Bronchial epithelial cell (primary cell): ENCODE measurements around the gene YARS1. TPM values are rescaled to one million over a fixed set of nuclear protein-coding genes. Genes with fewer than 3 reads are reported as not detected.

Experiments used
- DNase-seq: peaks from one replicate; pipeline ENCODE4 v3.0.0-alpha.2; 2010; ENCODE audit warnings: low read depth
- FAIRE-seq: peaks from 2 replicates; lab custom pipeline; 2011; peaks lifted over from hg19 to GRCh38; lab: Jason Lieb, UNC
- H3K27me3 ChIP-seq: 2 replicates; pipeline ENCODE4 v1.5.1; 2011; ENCODE audit warnings: low read length; ENCODE audit not compliant: control insufficient read depth, insufficient read depth
- H3K36me3 ChIP-seq: 2 replicates; pipeline ENCODE4 v1.5.1; 2011; ENCODE audit warnings: low read length; ENCODE audit not compliant: control insufficient read depth, insufficient read depth
- H3K4me3 ChIP-seq: 2 replicates; pipeline ENCODE4 v1.5.1; 2011; ENCODE audit warnings: mild to moderate bottlenecking, low read depth, low read length, control low read depth
- CTCF ChIP-seq: IDR thresholded peaks from 2 replicates; pipeline ENCODE4 v1.5.1; 2011; ENCODE audit warnings: mild to moderate bottlenecking, moderate library complexity, low read length, control low read depth, inconsistent platforms; ENCODE audit not compliant: insufficient read depth, severe bottlenecking
- total RNA-seq: library from RNA; depleted of rRNA; stranded (reverse); fragments of >200 nt; gene quantifications from 2 replicates; pipeline ENCODE4 v1.2.1, GENCODE V29; 2014

YARS1 gene
- total RNA-seq, 1 donor from 2014 or later: 195 TPM

DNA sequence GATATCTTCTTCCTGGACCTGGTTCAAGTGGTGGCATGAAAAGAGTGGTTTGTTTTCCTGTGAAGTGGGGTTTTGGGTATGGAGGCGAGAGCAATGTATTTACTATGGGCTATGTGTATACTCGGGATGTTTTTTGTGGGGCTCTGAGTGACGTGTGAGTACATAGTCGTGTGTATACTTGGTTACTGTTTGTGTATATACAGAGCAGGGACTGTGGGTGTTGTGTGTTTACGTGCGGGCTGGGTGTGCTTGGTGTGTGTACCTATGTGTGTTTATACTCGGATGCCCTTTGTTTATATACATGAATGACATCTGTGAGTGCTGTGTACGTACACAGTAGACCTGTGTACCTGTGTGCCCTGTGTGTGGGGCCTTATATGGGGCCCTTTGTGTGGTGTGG lies 50.0 kb downstream of the YARS1 start:
- peaks cover 34% of the 10 kb centered on the region for H3K36me3 ChIP-seq
- no peak overlapping the region for H3K4me3 ChIP-seq
- no peak for TF ChIP-seq CTCF
- FAIRE-seq (peak; percentile 13), DNase-seq (no peak)
- H3K27me3 ChIP-seq: no peaks in the 10 kb centered on the region

DNA sequence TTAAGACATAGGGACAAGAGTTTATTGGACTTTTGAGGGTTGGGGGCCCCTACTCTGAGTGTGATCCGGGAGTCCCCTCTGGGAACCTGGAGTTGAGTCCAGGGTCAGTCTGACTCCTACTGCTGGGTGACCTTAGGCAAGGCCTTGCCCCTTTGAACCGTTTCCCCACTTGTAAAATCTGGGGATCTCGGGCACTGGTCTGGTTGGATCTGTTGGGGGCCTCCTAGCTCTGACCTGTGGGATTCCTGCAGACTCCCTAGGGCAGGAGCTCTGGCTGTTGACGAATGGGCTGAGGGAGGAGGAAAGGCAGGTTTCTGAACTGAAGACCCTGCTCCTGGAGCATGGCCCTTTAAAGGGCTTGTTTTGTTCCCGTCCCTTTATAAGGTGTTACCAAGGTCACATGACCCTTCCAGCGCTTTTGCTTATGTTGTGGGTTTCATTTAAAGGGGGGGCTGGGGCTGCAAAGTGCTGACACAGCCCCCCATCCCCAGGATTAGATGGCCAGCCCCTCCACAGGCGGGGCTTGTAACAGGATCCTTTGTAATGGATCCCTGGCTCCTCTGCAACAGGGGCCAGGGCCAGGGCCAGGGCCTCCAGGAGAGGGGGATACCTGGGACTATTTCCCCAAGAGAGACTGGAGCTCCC lies 50.7 kb downstream of the YARS1 start:
- no peak for TF ChIP-seq CTCF
- no peak for FAIRE-seq
- H3K36me3 ChIP-seq: peaks cover 31% of the 10 kb centered on the region
- no peaks in the 10 kb centered on the region for H3K27me3 ChIP-seq
- DNase-seq: no peak
- no peak overlapping the region for H3K4me3 ChIP-seq

DNA sequence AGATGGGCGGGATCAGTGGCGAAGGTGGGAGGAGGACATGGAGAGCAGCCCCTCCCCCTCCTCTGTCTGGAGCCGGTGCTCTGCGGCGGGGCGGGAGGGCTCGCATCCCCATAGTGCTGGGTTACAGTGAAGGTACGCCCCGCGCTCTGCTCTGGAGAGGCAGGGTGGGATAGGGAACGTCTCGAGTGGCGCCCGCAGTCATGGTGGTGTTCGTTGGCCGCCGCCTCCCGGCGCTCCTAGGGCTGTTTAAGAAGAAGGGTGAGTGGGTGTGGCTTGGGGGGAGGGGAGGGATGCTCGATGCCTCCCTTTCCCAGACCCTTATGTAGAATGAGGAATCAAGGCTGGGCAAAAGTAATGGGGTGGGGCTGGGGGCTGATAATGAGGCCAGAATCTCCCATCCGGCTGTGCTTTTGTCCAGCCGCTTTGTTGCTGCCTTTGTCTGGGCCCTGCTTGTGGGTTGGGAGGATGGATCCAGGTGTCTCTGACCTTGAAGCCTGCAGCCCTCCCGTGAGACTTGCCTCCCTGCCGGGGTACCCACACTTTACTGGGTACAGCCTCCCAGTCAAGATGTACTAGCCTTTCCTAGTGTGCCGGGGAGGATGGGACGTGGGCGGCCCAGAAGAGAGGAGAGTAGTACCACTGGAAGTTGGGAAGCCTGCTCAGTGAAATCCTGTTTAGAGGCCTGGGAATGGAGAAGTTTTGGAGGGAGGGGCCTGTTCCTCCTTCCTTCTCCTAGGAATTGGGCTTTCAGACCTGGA lies 51.4 kb downstream of the YARS1 start:
- H3K36me3 ChIP-seq: peaks cover 30% of the 10 kb centered on the region
- no peak for FAIRE-seq
- TF ChIP-seq CTCF: no peak

GRCh38 chr1:32764826-32765569 lies 52.2 kb downstream of the YARS1 start:
- TF ChIP-seq CTCF: no peak
- Histone ChIP-seq H3K27me3 (no peaks in the 10 kb centered on the region), H3K4me3 (no peak overlapping the region), H3K36me3 (peaks cover 24% of the 10 kb centered on the region)
- DNase-seq (no peak), FAIRE-seq (no peak)

More for the DNA sequence above, 51.4 kb downstream of the YARS1 start:
- DNase-seq: no peak
- Histone ChIP-seq H3K4me3 (no peak overlapping the region), H3K27me3 (no peaks in the 10 kb centered on the region)

GRCh38 chr1:32763221-32763620 lies 53.9 kb downstream of the YARS1 start:
- no peak for FAIRE-seq

More at GRCh38 chr1:32763221-32763620, 53.9 kb downstream of the YARS1 start:
- TF ChIP-seq CTCF: no peak
- H3K36me3 ChIP-seq: peaks cover 18% of the 10 kb centered on the region
- no peaks in the 10 kb centered on the region for H3K27me3 ChIP-seq
- H3K4me3 ChIP-seq: no peak overlapping the region
- peak; percentile 82 for DNase-seq
